OCI-LY3 (cell line): ENCODE data around the gene CHMP5.

Experiments
- H2AFZ ChIP-seq: fragments of 200-600, 300-600 bp; shearing (Covaris generic); 2 replicates; pipeline ENCODE4 v1.6.0; 2014; ENCODE audit warnings: antibody characterized with exemption, low read depth, low read length
- H3K27ac ChIP-seq: fragments of 200-600, 300-600 bp; sonication (generic); 2 replicates; pipeline ENCODE4 v1.5.1; 2014; ENCODE audit warnings: mild to moderate bottlenecking, low read length, moderate library complexity, mixed read lengths
- H3K27me3 ChIP-seq: fragments of 200-600, 300-600 bp; sonication (generic); 2 replicates; pipeline ENCODE4 v1.6.1; 2014; ENCODE audit warnings: low read depth, low read length, mixed read lengths
- H3K36me3 ChIP-seq: fragments of 200-600, 300-600 bp; sonication (generic); replicated peaks from 2 replicates; pipeline ENCODE3; 2014; ENCODE audit warnings: low read depth, low read length, mixed read lengths
- H3K4me1 ChIP-seq: fragments of 300-600, 200-600 bp; sonication (generic); 2 replicates; pipeline ENCODE4 v1.6.1; 2014; ENCODE audit warnings: low read length, mixed read lengths
- H3K4me2 ChIP-seq: fragments of 200-600, 300-600 bp; sonication (generic); 2 replicates; pipeline ENCODE4 v1.6.1; 2014; ENCODE audit warnings: low read length, mixed read lengths
- H3K4me3 ChIP-seq: fragments of 300-600, 200-600 bp; sonication (generic); 2 replicates; pipeline ENCODE4 v1.5.1; 2014; ENCODE audit warnings: antibody characterized with exemption, mild to moderate bottlenecking, low read length, moderate library complexity
- H3K79me2 ChIP-seq: fragments of 300-600, 200-600 bp; shearing (Covaris generic); 2 replicates; pipeline ENCODE4 v1.6.1; 2014; ENCODE audit warnings: mild to moderate bottlenecking, low read length, mixed read lengths
- H3K9ac ChIP-seq: fragments of 300-600, 200-600 bp; shearing (Covaris generic); 2 replicates; pipeline ENCODE4 v1.6.0; 2014; ENCODE audit warnings: mild to moderate bottlenecking, low read length, moderate library complexity
- H3K9me3 ChIP-seq: fragments of 200-600, 300-600 bp; shearing (Covaris generic); 2 replicates; pipeline ENCODE4 v1.6.1; 2014; ENCODE audit warnings: low read length, mixed read lengths; ENCODE audit not compliant: insufficient read depth
- H4K20me1 ChIP-seq: fragments of 200-600, 300-600 bp; sonication (generic); 2 replicates; pipeline ENCODE4 v1.6.1; 2016; ENCODE audit warnings: low read length, mixed read lengths; ENCODE audit not compliant: insufficient read depth
- EZH2phosphoT487 ChIP-seq: fragments of 200-600 bp; shearing (Covaris generic); IDR thresholded peaks from 2 replicates; pipeline ENCODE4 v1.6.1; 2018; ENCODE audit warnings: antibody characterized with exemption, mixed run types, low read depth
- TF ChIP-seq, protein P1 (sequence below): fragments of 200-600, 300-600 bp; sonication (generic); IDR thresholded peaks from 2 replicates; pipeline ENCODE4 v1.5.1; 2014; ENCODE audit warnings: antibody characterized with exemption, low read length, low read depth

CHMP5 gene

DNA sequence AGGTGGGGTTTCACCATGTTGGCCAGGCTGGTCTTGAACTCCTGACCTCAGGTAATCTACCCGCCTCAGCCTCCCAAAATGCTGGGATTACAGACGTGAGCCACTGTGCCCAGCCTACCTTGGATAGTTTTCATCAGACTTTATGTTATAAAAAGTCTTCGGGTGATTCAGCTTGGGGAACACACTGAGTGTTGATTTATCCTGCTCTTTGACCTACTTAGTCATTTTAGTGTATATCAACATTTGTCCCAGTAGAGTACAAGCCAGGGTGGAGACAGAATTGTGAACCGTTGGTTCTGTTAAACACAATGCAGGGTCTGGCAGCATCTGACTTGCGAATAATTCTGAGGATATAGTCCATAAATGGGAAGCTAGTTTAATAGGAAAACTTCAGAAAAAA lies 65.1 kb downstream of the CHMP5 start:
- Histone ChIP-seq H3K4me2 (no peak overlapping the region), H3K4me3 (no peak overlapping the region), H3K79me2 (no peaks in the 10 kb centered on the region), H2AFZ (no peak overlapping the region), H4K20me1 (no peaks in the 10 kb centered on the region), H3K27ac (no peak overlapping the region), H3K9me3 (no peaks in the 10 kb centered on the region), H3K4me1 (no peaks in the 10 kb centered on the region), H3K9ac (no peak overlapping the region), H3K36me3 (peaks cover 60% of the 10 kb centered on the region), H3K27me3 (no peaks in the 10 kb centered on the region)
- TF ChIP-seq EZH2phosphoT487, result no peak
- TF ChIP-seq, protein P1, sequence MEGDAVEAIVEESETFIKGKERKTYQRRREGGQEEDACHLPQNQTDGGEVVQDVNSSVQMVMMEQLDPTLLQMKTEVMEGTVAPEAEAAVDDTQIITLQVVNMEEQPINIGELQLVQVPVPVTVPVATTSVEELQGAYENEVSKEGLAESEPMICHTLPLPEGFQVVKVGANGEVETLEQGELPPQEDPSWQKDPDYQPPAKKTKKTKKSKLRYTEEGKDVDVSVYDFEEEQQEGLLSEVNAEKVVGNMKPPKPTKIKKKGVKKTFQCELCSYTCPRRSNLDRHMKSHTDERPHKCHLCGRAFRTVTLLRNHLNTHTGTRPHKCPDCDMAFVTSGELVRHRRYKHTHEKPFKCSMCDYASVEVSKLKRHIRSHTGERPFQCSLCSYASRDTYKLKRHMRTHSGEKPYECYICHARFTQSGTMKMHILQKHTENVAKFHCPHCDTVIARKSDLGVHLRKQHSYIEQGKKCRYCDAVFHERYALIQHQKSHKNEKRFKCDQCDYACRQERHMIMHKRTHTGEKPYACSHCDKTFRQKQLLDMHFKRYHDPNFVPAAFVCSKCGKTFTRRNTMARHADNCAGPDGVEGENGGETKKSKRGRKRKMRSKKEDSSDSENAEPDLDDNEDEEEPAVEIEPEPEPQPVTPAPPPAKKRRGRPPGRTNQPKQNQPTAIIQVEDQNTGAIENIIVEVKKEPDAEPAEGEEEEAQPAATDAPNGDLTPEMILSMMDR, result no peak

DNA sequence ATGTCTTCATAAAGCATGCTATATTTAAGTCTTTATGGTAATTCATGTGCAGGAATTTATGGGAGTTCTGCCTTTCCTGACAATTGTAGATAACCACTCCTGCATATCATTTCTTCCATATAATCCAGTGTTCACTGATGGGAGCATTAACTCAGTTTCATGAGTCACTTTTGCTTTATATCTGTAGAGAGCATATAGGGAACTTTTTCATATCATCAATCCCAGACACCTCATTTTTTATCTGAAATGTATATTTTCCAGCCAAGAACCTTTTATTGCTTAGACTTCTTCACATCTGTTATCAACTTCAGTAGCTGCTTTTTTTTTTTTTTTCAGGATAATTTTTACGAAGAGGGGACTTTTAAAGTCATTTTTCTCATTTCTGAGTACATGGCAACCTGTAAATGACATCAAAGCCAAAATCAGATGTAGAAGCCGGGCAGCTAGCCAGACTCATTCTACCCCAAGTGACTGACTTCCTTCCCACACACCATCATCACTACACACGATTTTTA lies 66.6 kb downstream of the CHMP5 start:
- no peaks in the 10 kb centered on the region for H3K9me3 ChIP-seq
- H3K36me3 ChIP-seq, result peaks cover 69% of the 10 kb centered on the region
- H4K20me1 ChIP-seq, result no peaks in the 10 kb centered on the region
- no peaks in the 10 kb centered on the region for H3K79me2 ChIP-seq
- TF ChIP-seq, protein P1, result no peak
- H3K4me3 ChIP-seq, result no peak overlapping the region
- H3K4me1 ChIP-seq, result no peaks in the 10 kb centered on the region
- H3K4me2 ChIP-seq, result no peak overlapping the region
- no peaks in the 10 kb centered on the region for H3K27me3 ChIP-seq
- no peak overlapping the region for H3K27ac ChIP-seq
- H3K9ac ChIP-seq, result no peak overlapping the region
- no peak overlapping the region for H2AFZ ChIP-seq
